ENCODE data around the gene MLLT3. TPM values are rescaled to one million over a fixed set of nuclear protein-coding genes. Genes with fewer than 3 reads are reported as not detected.

Gene MLLT3
- total and polyA plus RNA-seq, 8 donors: 6.5 to 48.7 (median 24.4) TPM

GRCh38 chr9:20349568-20349967 is 272.7 kb downstream of the MLLT3 start:
- DNase-seq: no peak
- Histone ChIP-seq H3K36me3 (peaks cover 0 to 38% (median 24%) of the 10 kb centered on the region in 4 donors), H3K27me3 (no peaks in the 10 kb centered on the region), H3K4me3 (no peak overlapping the region), H3K27ac (no peak overlapping the region), H3K4me1 (peaks cover 0 to 13% (median 9%) of the 10 kb centered on the region in 4 donors), H3K9me3 (no peaks in the 10 kb centered on the region)
- TF ChIP-seq, protein P1, sequence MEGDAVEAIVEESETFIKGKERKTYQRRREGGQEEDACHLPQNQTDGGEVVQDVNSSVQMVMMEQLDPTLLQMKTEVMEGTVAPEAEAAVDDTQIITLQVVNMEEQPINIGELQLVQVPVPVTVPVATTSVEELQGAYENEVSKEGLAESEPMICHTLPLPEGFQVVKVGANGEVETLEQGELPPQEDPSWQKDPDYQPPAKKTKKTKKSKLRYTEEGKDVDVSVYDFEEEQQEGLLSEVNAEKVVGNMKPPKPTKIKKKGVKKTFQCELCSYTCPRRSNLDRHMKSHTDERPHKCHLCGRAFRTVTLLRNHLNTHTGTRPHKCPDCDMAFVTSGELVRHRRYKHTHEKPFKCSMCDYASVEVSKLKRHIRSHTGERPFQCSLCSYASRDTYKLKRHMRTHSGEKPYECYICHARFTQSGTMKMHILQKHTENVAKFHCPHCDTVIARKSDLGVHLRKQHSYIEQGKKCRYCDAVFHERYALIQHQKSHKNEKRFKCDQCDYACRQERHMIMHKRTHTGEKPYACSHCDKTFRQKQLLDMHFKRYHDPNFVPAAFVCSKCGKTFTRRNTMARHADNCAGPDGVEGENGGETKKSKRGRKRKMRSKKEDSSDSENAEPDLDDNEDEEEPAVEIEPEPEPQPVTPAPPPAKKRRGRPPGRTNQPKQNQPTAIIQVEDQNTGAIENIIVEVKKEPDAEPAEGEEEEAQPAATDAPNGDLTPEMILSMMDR (IDR thresholded peaks at IDR 0.05): no peak
- TF ChIP-seq EP300 (IDR thresholded peaks at IDR 0.05): no peak
- no peak for TF ChIP-seq POLR2A (IDR thresholded peaks at IDR 0.05)
- no peak for TF ChIP-seq POLR2AphosphoS5 (IDR thresholded peaks at IDR 0.05)
- WGBS, 5 donors: 90 to 94% (median 93%) methylated on average over 6 of the region's 6 CpGs
- intact Hi-C loops (cut with DNase I; ENCODE audit: low total_unique reads): no loop called here

- Histone ChIP-seq H3K9me3 (no peaks in the 10 kb centered on the region), H3K27ac (no peak overlapping the region), H3K36me3 (peaks cover 0 to 19% (median 16%) of the 10 kb centered on the region in 4 donors), H3K4me3 (no peak overlapping the region), H3K27me3 (no peaks in the 10 kb centered on the region), H3K4me1 (peaks cover 0 to 6% (median 3%) of the 10 kb centered on the region in 4 donors)
- WGBS, 5 donors: 86 to 98% (median 89%) methylated on average over 2 of the region's 2 CpGs
- no peak for DNase-seq
- no peak for TF ChIP-seq EP300 (IDR thresholded peaks at IDR 0.05)
- TF ChIP-seq POLR2AphosphoS5 (IDR thresholded peaks at IDR 0.05): no peak
- no peak for TF ChIP-seq POLR2A (IDR thresholded peaks at IDR 0.05)
- TF ChIP-seq, protein P1 (IDR thresholded peaks at IDR 0.05): no peak
- intact Hi-C loops (cut with DNase I; ENCODE audit: low total_unique reads): no loop called here
Measured at GRCh38 chr9:20343325-20343724, 279.0 kb downstream of the MLLT3 start.

DNA sequence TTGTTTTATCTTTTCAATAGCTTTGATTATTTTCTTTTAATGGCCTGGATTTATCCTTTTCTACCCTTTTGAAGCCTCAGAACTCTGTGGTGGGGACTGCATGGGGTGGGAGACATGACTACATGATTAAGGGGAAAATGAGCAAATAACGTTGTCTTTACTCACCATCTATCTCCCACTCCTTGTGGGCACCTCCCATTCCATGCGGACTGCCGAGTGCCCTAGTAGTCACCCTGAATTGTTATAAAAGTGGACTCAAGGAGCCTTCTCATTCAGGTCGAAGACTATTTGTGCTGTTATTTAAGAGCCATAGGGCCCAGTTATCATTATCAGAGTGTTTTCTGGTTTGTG is 281.8 kb downstream of the MLLT3 start:
- 48 to 64% (median 53%) methylated on average over 4 of the region's 4 CpGs for WGBS, 5 donors
- no peak for DNase-seq
- TF ChIP-seq POLR2A (IDR thresholded peaks at IDR 0.05): no peak
- Histone ChIP-seq H3K9me3 (no peaks in the 10 kb centered on the region), H3K4me1 (peaks cover 0 to 6% (median 3%) of the 10 kb centered on the region in 4 donors), H3K27me3 (no peaks in the 10 kb centered on the region), H3K36me3 (peaks cover 0 to 4% (median 2%) of the 10 kb centered on the region in 4 donors), H3K27ac (no peak overlapping the region), H3K4me3 (no peak overlapping the region)
- intact Hi-C loops (cut with DNase I; ENCODE audit: low total_unique reads): no loop called here

GRCh38 chr9:20335668-20336332 is 286.5 kb downstream of the MLLT3 start:
- Histone ChIP-seq H3K4me3 (no peak overlapping the region), H3K4me1 (peaks cover 0 to 6% (median 3%) of the 10 kb centered on the region in 4 donors), H3K27me3 (no peaks in the 10 kb centered on the region), H3K9me3 (no peaks in the 10 kb centered on the region), H3K27ac (no peak overlapping the region), H3K36me3 (no peaks in the 10 kb centered on the region)
- DNase-seq: no peak
- no peak for TF ChIP-seq POLR2A (IDR thresholded peaks at IDR 0.05)
- TF ChIP-seq, protein P1 (IDR thresholded peaks at IDR 0.05): no peak
- no peak for TF ChIP-seq EP300 (IDR thresholded peaks at IDR 0.05)
- no peak for TF ChIP-seq POLR2AphosphoS5 (IDR thresholded peaks at IDR 0.05)
- 84 to 89% (median 87%) methylated on average over 4 of the region's 4 CpGs for WGBS, 5 donors
- intact Hi-C loops (cut with DNase I; ENCODE audit: low total_unique reads): no loop called here

- Histone ChIP-seq H3K27me3 (no peaks in the 10 kb centered on the region), H3K27ac (no peak overlapping the region), H3K4me3 (no peak overlapping the region), H3K9me3 (no peaks in the 10 kb centered on the region), H3K36me3 (no peaks in the 10 kb centered on the region), H3K4me1 (no peaks in the 10 kb centered on the region)
- intact Hi-C loops (cut with DNase I; ENCODE audit: low total_unique reads): no loop called here
- no peak for DNase-seq
- WGBS, 5 donors: 43 to 69% (median 56%) methylated on average over 5 of the region's 5 CpGs
- TF ChIP-seq POLR2AphosphoS5 (IDR thresholded peaks at IDR 0.05): no peak
- TF ChIP-seq EP300 (IDR thresholded peaks at IDR 0.05): no peak
- no peak for TF ChIP-seq POLR2A (IDR thresholded peaks at IDR 0.05)
- TF ChIP-seq, protein P1 (IDR thresholded peaks at IDR 0.05): no peak
Measured at GRCh38 chr9:20333991-20334390, 288.3 kb downstream of the MLLT3 start.
